K562 (cell line): Measurements from ENCODE around the gene LGI4. TPM values are rescaled to one million over a fixed set of nuclear protein-coding genes. Genes with fewer than 3 reads are reported as not detected.

Source experiments
- ARHGAP35 ChIP-seq: fragments of 450-650 bp; IDR thresholded peaks from 2 replicates; pipeline ENCODE4 v1.6.1; 2018; ENCODE audit not compliant: partially characterized antibody
- MAZ ChIP-seq, 2 experiments: fragments of 450-650 bp in 1 of 2; sonication (generic) in 1 of 2; formaldehyde crosslinking; IDR thresholded peaks in 1 of 2; conservative IDR thresholded peaks in 1 of 2; 2 replicates each; pipeline versions ENCODE4 v1.4.0 to v1.5.0; 2020; ENCODE audit warnings: mild to moderate bottlenecking in 1 of 2, missing genetic modification reagents in 1 of 2
- SMAD3 ChIP-seq: fragments of 450-650 bp; formaldehyde crosslinking; conservative IDR thresholded peaks from 2 replicates; pipeline ENCODE4 v1.4.0; 2020; ENCODE audit warnings: mild to moderate bottlenecking
- ZBTB7A ChIP-seq: IDR thresholded peaks from 2 replicates; pipeline ENCODE4 v1.6.1; 2011; ENCODE audit warnings: low read depth, mild to moderate bottlenecking, low read length, moderate library complexity, borderline replicate concordance; ENCODE audit not compliant: control insufficient read depth
- polyA plus RNA-seq, 8 experiments: library from polyadenylated mRNA; depleted of rRNA in 4 of 8; stranded (reverse) in 5 of 8; unstranded in 3 of 8; fragments of >200 nt; fragmentation: Nextera tagmentation in 2 of 8; fragmentation: Illumina TruSeq in 1 of 8; extraction: Ambion mirVana in 2 of 8; extraction: Trizol in 1 of 8; gene quantifications; 2 replicates each; pipeline versions ENCODE4 v1.2.1 to v1.2.3, GENCODE V29; 2011 to 2014; ENCODE audit warnings: inconsistent platforms in 1 of 8, missing spikeins in 1 of 8
- total RNA-seq, 7 experiments: library from RNA; depleted of rRNA in 6 of 7; stranded (reverse); fragments of >200 nt in 6 of 7; fragmentation: Illumina TruSeq in 2 of 7; extraction: Trizol in 2 of 7; gene quantifications; 2 replicates each; pipeline versions ENCODE4 v1.2.1 to v1.2.3, GENCODE V29; 2011 to 2021; ENCODE audit warnings: low replicate concordance in 1 of 7
- TF ChIP-seq, protein P1 (sequence below): fragments of 200-600 bp; sonication (generic); IDR thresholded peaks from one replicate; pipeline ENCODE4 v1.6.1; 2012; ENCODE audit warnings: mild to moderate bottlenecking, low read depth, low read length, inconsistent platforms
- TF ChIP-seq, protein P2 (sequence below): IDR thresholded peaks from 2 replicates; pipeline ENCODE4 v1.6.1; 2016; ENCODE audit warnings: missing genetic modification characterization, missing compliant biosample characterization
- TF ChIP-seq, protein P3 (sequence below): sonication (generic); formaldehyde crosslinking; IDR thresholded peaks from 2 replicates; pipeline ENCODE4 v1.8.1; 2023; ENCODE audit warnings: mild to moderate bottlenecking, missing genetic modification reagents
- TF ChIP-seq, protein P4 (sequence below): fragments of 150-350 bp; IDR thresholded peaks from 2 replicates; pipeline ENCODE4 v1.6.1; 2014; ENCODE audit warnings: low read depth, mild to moderate bottlenecking, low read length, borderline replicate concordance

LGI4 gene
- total and polyA plus RNA-seq, 9 of the 15 experiments (the other 6 are each of a cell fraction or from before 2014, with no cell fraction given), result 0.14 to 0.30 (median 0.24) TPM; not detected in 4

DNA sequence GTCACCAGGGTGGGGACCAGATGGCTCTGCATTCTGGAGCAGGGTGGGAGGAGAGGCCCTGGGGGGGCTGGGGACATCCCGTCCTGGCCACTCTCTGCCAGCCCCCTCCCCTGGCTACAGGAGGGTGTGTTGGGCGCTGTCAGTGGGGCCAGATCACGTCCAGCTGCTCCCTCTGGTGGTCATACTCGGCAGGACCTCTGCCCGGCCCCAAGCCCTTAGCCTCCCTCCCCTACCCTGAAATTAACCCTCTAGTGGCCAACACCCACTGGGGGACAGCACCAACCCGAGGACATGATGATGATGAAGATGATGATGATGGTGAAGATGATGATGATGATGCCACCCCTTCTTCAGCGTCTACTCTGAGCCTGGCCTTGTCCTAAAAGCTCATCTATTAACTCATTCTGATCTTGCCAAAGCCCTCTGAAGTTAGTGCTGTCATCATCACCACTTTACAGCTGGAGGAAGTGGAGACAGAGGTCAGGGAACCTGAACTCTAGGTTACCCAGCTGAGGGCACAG, 590 bp upstream of the LGI4 start (continued):
- TF ChIP-seq, protein P1, sequence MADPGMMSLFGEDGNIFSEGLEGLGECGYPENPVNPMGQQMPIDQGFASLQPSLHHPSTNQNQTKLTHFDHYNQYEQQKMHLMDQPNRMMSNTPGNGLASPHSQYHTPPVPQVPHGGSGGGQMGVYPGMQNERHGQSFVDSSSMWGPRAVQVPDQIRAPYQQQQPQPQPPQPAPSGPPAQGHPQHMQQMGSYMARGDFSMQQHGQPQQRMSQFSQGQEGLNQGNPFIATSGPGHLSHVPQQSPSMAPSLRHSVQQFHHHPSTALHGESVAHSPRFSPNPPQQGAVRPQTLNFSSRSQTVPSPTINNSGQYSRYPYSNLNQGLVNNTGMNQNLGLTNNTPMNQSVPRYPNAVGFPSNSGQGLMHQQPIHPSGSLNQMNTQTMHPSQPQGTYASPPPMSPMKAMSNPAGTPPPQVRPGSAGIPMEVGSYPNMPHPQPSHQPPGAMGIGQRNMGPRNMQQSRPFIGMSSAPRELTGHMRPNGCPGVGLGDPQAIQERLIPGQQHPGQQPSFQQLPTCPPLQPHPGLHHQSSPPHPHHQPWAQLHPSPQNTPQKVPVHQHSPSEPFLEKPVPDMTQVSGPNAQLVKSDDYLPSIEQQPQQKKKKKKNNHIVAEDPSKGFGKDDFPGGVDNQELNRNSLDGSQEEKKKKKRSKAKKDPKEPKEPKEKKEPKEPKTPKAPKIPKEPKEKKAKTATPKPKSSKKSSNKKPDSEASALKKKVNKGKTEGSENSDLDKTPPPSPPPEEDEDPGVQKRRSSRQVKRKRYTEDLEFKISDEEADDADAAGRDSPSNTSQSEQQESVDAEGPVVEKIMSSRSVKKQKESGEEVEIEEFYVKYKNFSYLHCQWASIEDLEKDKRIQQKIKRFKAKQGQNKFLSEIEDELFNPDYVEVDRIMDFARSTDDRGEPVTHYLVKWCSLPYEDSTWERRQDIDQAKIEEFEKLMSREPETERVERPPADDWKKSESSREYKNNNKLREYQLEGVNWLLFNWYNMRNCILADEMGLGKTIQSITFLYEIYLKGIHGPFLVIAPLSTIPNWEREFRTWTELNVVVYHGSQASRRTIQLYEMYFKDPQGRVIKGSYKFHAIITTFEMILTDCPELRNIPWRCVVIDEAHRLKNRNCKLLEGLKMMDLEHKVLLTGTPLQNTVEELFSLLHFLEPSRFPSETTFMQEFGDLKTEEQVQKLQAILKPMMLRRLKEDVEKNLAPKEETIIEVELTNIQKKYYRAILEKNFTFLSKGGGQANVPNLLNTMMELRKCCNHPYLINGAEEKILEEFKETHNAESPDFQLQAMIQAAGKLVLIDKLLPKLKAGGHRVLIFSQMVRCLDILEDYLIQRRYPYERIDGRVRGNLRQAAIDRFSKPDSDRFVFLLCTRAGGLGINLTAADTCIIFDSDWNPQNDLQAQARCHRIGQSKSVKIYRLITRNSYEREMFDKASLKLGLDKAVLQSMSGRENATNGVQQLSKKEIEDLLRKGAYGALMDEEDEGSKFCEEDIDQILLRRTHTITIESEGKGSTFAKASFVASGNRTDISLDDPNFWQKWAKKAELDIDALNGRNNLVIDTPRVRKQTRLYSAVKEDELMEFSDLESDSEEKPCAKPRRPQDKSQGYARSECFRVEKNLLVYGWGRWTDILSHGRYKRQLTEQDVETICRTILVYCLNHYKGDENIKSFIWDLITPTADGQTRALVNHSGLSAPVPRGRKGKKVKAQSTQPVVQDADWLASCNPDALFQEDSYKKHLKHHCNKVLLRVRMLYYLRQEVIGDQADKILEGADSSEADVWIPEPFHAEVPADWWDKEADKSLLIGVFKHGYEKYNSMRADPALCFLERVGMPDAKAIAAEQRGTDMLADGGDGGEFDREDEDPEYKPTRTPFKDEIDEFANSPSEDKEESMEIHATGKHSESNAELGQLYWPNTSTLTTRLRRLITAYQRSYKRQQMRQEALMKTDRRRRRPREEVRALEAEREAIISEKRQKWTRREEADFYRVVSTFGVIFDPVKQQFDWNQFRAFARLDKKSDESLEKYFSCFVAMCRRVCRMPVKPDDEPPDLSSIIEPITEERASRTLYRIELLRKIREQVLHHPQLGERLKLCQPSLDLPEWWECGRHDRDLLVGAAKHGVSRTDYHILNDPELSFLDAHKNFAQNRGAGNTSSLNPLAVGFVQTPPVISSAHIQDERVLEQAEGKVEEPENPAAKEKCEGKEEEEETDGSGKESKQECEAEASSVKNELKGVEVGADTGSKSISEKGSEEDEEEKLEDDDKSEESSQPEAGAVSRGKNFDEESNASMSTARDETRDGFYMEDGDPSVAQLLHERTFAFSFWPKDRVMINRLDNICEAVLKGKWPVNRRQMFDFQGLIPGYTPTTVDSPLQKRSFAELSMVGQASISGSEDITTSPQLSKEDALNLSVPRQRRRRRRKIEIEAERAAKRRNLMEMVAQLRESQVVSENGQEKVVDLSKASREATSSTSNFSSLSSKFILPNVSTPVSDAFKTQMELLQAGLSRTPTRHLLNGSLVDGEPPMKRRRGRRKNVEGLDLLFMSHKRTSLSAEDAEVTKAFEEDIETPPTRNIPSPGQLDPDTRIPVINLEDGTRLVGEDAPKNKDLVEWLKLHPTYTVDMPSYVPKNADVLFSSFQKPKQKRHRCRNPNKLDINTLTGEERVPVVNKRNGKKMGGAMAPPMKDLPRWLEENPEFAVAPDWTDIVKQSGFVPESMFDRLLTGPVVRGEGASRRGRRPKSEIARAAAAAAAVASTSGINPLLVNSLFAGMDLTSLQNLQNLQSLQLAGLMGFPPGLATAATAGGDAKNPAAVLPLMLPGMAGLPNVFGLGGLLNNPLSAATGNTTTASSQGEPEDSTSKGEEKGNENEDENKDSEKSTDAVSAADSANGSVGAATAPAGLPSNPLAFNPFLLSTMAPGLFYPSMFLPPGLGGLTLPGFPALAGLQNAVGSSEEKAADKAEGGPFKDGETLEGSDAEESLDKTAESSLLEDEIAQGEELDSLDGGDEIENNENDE, result no peak
- TF ChIP-seq ZBTB7A (peak; percentile 47), MAZ (CRISPR knock-in tag; conservative IDR thresholded peaks at IDR 0.05 in 1 of 2, IDR thresholded peaks at IDR 0.05 in 1 of 2) (peak; percentile 80 to 93), SMAD3 (no peak), ARHGAP35 (no peak)
- TF ChIP-seq, protein P2, sequence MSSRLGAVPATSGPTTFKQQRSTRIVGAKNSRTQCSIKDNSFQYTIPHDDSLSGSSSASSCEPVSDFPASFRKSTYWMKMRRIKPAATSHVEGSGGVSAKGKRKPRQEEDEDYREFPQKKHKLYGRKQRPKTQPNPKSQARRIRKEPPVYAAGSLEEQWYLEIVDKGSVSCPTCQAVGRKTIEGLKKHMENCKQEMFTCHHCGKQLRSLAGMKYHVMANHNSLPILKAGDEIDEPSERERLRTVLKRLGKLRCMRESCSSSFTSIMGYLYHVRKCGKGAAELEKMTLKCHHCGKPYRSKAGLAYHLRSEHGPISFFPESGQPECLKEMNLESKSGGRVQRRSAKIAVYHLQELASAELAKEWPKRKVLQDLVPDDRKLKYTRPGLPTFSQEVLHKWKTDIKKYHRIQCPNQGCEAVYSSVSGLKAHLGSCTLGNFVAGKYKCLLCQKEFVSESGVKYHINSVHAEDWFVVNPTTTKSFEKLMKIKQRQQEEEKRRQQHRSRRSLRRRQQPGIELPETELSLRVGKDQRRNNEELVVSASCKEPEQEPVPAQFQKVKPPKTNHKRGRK, result no peak
- TF ChIP-seq, protein P3, sequence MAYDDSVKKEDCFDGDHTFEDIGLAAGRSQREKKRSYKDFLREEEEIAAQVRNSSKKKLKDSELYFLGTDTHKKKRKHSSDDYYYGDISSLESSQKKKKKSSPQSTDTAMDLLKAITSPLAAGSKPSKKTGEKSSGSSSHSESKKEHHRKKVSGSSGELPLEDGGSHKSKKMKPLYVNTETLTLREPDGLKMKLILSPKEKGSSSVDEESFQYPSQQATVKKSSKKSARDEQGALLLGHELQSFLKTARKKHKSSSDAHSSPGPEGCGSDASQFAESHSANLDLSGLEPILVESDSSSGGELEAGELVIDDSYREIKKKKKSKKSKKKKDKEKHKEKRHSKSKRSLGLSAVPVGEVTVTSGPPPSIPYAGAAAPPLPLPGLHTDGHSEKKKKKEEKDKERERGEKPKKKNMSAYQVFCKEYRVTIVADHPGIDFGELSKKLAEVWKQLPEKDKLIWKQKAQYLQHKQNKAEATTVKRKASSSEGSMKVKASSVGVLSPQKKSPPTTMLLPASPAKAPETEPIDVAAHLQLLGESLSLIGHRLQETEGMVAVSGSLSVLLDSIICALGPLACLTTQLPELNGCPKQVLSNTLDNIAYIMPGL (CRISPR knock-in tag), result no peak
- TF ChIP-seq, protein P4, sequence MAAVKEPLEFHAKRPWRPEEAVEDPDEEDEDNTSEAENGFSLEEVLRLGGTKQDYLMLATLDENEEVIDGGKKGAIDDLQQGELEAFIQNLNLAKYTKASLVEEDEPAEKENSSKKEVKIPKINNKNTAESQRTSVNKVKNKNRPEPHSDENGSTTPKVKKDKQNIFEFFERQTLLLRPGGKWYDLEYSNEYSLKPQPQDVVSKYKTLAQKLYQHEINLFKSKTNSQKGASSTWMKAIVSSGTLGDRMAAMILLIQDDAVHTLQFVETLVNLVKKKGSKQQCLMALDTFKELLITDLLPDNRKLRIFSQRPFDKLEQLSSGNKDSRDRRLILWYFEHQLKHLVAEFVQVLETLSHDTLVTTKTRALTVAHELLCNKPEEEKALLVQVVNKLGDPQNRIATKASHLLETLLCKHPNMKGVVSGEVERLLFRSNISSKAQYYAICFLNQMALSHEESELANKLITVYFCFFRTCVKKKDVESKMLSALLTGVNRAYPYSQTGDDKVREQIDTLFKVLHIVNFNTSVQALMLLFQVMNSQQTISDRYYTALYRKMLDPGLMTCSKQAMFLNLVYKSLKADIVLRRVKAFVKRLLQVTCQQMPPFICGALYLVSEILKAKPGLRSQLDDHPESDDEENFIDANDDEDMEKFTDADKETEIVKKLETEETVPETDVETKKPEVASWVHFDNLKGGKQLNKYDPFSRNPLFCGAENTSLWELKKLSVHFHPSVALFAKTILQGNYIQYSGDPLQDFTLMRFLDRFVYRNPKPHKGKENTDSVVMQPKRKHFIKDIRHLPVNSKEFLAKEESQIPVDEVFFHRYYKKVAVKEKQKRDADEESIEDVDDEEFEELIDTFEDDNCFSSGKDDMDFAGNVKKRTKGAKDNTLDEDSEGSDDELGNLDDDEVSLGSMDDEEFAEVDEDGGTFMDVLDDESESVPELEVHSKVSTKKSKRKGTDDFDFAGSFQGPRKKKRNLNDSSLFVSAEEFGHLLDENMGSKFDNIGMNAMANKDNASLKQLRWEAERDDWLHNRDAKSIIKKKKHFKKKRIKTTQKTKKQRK, result no peak
